Measurements from ENCODE around the gene THYN1.
A peak's percentile ranks its signal among the peaks of the same experiment; 100 is the strongest.

Gene THYN1

DNA sequence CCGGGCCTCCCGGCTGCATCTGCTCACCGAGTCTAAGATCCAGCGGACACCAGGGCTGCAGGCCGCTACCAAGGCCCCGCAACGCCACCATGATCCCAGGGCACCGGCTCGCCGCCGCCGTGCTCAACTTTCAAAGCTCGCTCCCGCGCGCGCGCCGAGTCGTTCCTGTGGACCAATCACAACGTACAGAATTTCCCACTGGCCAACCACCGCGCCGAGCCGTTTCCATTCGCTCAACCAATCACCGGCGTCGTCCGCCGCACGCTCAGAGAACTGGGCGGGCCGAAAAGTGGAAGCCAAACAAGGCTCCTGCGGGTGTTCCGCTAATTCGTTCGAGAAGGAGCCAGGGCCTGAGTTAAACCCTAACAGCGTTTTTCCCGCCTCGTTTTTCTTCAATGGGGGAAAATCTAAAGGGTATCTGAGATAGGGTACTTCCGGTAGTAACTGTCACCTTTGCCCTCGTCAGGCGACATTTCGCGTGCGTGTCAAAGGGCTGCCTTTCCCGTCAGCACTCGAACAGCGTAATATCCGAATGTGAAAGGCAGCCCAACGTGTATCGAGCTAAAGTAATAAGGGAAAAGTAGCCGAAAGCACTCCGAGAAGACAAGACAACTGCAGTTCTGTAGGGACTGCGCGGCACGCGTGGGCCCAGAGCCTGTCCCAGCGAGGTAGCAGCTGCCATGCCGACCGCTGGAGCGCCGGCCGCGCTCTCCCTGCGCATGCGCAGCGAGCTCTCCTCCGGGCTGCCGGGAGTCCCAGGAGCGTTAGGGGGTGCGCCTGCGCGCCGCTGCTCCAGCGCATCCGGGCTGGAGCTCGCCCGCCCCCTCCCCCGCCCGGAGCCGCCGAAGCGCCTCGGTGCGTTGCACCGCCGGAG is 29.1 kb downstream of the THYN1 start, which contains the start of the genes NCAPD3 and VPS26B:
Gene NCAPD3, minus strand, starts transcription at position 132 of the 874 bp plus-strand sequence. Its CDS starts 41 bp downstream, at position 91.
Gene VPS26B, plus strand, starts transcription at position 836 of the 874 bp plus-strand sequence. CDS start 452 bp downstream, outside the sequence.
- peak; percentile 70 to 99 (median 93) for DNase-seq

DNA sequence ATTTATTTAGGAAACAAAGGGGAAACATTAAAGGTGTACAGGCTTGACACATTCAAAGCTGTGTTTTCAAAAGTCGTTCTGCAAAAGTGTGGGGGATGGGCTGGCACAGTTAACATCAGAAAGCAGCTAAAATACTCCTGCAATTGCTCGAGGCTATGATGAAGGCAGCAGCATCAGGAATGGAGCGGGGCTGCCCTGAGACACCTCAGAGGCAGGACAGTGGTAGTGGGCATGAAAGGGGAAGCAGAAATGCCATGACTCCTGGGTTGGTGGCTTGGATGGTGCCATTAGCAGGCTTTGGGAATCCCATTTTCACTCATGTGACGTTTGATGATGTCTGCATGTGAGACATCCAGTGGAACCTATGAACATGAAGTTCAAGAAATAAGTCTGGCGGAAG is 30.0 kb downstream of the THYN1 start:
- DNase-seq: no peak

DNA sequence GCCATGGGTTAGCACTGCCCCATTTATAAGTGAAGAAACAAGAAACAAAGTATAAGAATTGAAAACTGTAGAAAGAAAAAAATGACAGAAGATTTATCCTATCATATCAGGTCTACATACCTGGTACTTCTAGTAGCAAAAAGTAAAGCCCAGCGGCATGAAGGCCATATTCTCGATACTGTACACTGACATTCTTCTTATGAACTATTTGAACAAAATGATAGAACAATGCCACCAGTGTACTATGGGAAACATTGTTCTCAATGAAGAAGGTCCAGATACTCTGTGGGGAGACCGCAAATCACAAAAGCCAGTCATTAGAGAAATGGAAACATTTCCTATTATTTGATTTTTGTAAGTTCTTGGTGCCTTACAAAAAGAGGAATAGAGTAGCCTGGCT is 36.3 kb downstream of the THYN1 start:
- no peak for DNase-seq

DNA sequence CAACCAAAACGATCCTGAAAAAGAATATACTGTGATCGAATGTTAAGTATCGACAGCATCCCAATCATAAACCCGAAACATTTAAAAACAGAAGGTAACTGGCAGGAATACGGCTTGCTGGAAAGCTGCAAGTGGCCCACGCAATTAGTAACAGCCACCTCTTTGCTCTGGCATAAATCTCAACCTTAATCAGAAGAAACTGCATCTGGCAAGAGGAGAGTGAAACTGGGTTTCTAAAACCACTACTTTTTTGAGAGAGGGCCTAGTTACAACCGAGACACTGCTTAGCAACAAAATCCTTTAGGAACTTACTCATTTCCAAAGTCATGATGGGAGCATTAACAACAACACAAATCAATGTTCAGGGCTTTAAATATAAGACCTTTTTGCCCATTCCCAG is 37.3 kb downstream of the THYN1 start:
- DNase-seq: peak in 1 of 51 donors; percentile 8

DNA sequence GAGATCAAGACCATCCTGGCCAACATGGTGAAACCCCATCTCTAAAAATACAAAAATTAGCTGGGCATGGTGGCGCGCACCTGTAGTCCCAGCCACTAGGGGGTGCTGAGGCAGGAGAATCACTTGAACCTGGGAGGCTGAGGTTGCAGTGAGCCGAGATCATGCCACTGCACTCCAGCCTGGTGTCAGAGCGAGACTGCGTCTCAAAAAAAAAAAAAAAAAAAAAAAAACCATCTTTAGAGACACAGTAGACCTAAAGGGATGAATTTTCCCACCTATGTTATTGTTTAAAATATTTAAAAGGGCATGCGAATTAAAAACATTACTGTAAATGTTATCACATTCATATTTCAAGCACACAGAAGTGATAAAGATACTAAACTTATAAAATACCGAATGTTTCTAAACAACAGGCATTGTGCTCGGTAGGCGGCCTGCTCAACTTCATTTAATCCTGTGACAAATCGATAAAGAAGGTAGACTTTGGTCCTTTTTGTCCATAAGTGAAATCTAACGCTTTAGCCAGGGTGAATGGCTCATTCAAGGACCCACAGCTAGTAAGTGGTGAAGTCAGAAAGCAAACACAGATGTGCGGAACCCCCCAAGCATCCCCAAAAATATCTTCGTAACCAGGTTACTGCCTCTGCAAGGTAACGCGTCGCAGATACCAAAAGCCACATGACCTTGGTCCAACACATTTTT is 45.5 kb downstream of the THYN1 start:
- peak in 1 of 51 donors; percentile 10 for DNase-seq

DNA sequence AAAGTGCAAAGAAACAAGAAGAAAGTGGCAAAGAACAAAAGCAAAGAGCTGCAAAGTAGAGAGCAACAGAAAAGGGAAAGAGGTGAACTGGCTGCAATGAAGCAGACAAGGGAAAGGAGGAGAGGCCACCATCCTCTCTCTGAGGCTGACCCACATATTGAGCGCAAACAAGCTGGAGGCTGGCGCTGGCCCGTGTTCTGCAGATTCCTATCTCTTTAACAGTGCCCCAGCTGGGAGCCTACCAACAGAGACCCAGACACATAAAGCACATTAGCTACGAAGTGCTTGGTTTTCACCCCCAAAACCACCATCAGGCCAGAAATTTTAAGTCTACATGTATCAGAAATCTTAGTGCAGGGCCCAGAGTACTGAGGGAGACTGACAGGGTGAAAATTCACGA is 47.0 kb downstream of the THYN1 start:
- DNase-seq: no peak

DNA sequence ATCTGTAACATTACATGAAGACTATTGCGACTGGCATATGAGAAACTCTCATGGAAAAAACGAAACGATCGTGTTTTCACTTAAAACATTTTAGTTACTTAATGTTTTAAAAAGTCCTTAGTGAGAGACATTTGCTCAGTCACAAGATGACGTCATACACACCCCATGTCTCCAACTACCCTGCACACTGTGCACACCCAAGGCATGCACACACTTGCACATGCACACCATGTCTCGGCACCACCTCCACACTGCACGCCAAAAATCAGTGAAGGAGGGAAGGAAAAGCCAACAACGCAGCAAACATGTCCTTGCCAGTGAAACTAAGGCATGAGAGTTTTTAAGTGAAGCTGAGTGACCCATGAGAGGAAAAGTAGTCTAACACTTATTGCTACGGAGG is 47.4 kb downstream of the THYN1 start:
- DNase-seq: no peak

DNA sequence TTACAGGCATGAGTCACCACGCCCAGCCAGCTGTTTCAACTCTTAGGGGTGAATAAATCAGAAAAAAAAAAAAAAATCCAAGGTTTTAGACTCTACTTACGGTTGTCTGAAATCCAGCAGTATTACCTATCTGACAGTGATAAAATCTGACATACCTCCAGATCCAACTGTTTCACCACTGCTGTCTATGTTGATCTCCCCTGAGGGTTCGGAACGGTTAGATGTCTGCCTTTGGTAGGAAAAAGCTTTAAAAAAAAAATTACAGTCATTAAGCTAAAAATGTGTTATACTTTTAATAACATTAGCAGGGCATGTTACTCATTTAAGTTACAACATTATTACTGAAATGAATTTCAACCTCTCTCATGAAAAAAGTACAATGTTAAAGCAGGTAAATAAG is 50.5 kb downstream of the THYN1 start:
- no peak for DNase-seq

DNA sequence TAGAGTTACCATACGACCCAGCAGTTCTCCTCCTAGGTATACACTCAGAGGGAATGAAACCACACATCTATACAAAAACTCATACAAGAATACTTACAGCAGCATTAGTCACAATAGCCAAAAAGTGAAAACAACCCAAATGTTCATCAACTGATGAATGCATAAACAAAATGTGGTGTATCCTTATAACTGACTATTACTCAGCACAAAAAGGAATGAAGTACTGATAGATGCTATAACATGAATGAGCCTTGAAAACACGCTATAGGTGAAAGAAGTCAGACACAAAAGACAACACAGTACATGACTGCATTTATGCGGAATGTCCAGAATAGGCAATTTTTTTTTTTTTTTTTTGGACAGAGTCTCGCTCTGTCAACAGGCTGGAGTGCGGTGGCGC is 52.5 kb downstream of the THYN1 start:
- DNase-seq: no peak

DNA sequence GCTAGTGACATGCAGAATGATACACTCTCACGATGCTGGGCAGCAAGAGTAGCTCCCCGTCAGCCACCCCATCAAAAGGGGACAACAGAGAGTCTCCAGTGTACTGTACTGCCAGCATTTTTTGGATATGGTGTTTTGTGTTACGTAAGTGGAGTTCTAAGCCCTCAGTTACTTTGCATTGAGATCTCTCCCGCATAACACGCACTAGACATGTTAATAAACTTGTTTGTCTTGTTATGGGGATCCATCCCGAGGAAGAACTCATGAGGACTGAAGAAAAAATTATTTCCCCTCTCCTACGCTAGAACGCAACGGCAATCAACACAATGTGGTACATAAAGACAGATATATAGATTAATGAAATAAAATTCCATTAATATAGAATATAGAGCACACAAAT is 53.6 kb downstream of the THYN1 start:
- no peak for DNase-seq
